Natural killer cell (primary cell): ENCODE measurements around the gene SETD1B. TPM values are rescaled to one million over a fixed set of nuclear protein-coding genes. Genes with fewer than 3 reads are reported as not detected.
A peak's percentile ranks its signal among the peaks of the same experiment; 100 is the strongest.

Experiments used
- ATAC-seq, 3 donors: fragments of 150-1000 bp in 2 of 3; fragments of 200-7000 bp in 1 of 3; cut with Tn5 transposase; 1 replicate in 1 of 3; 2 replicates in 2 of 3; pipeline ENCODE4 v1.10.0; 2021; ENCODE audit warnings: mild to moderate bottlenecking in 2 of 3, moderate library complexity in 2 of 3
- DNase-seq, 2 donors: peaks; one replicate each; pipeline versions ENCODE4 v3.0.0 to v3.0.0-alpha.2; 2013 to 2021; ENCODE audit warnings: mixed read lengths in 1 of 2
- H3K27ac ChIP-seq: one replicate; pipeline ENCODE4 v1.5.1; 2013; ENCODE audit warnings: mild to moderate bottlenecking, low read length
- H3K27me3 ChIP-seq: one replicate; pipeline ENCODE4 v1.6.1; 2013; ENCODE audit warnings: low read length; ENCODE audit not compliant: control insufficient read depth, insufficient read depth
- H3K36me3 ChIP-seq: one replicate; pipeline ENCODE4 v1.6.1; 2013; ENCODE audit warnings: low read length; ENCODE audit not compliant: control insufficient read depth, insufficient read depth
- H3K4me1 ChIP-seq: one replicate; pipeline ENCODE4 v1.6.1; 2013; ENCODE audit warnings: low read length; ENCODE audit not compliant: control insufficient read depth, insufficient read depth
- H3K4me3 ChIP-seq: one replicate; pipeline ENCODE4 v1.5.1; 2013; ENCODE audit warnings: low read length
- H3K9me3 ChIP-seq: one replicate; pipeline ENCODE4 v1.6.1; 2013; ENCODE audit warnings: low read length; ENCODE audit not compliant: control insufficient read depth, insufficient read depth
- H3K27ac Mint-ChIP-seq, 2 donors: one replicate each; pipeline ENCODE4 v1.8.0; 2022; ENCODE audit warnings: mild to moderate bottlenecking in 2 of 2, mixed read lengths in 2 of 2, moderate library complexity in 1 of 2
- H3K27me3 Mint-ChIP-seq, 2 donors: one replicate each; pipeline ENCODE4 v1.8.0; 2022; ENCODE audit warnings: low read depth in 2 of 2, mixed read lengths in 2 of 2
- H3K36me3 Mint-ChIP-seq: one replicate; pipeline ENCODE4 v1.8.0; 2022; ENCODE audit warnings: mixed read lengths
- H3K4me1 Mint-ChIP-seq, 2 donors: one replicate each; pipeline ENCODE4 v1.8.0; 2022; ENCODE audit warnings: mixed read lengths in 2 of 2
- H3K4me3 Mint-ChIP-seq: one replicate; pipeline ENCODE4 v1.8.0; 2022; ENCODE audit warnings: mild to moderate bottlenecking, moderate library complexity, mixed read lengths
- H3K9me3 Mint-ChIP-seq, 2 donors: one replicate each; pipeline ENCODE4 v1.8.0; 2022; ENCODE audit warnings: mixed read lengths in 2 of 2
- WGBS: methylation state at CpG from one replicate; pipeline ENCODE4 v1.1.7; 2013; ENCODE audit warnings: missing lambda C conversion rate; ENCODE audit not compliant: insufficient coverage; 5-methylcytosine and 5-hydroxymethylcytosine counted together
- intact Hi-C: fragments of 100-400 bp; cut with micrococcal nuclease; formaldehyde crosslinking; loops from one replicate; pipeline ENCODE4 v1.14.2; 2022
- total RNA-seq, 4 donors: library from RNA; stranded (reverse); fragments of 120-200 nt in 1 of 4; gene quantifications; one replicate each; pipeline versions ENCODE4 v1.2.3 to v1.2.4, GENCODE V29; 2013 to 2022
- TF ChIP-seq, protein P1 (sequence below): fragments of 200-600 bp; IDR thresholded peaks from one replicate; pipeline ENCODE4 v1.8.0; 2022; ENCODE audit warnings: antibody characterized with exemption

The SETD1B gene
- total RNA-seq, 3 donors from 2014 or later (not counting 1 experiment from before 2014, with no cell fraction given), result 55.1 to 57.5 (median 56.2) TPM

DNA sequence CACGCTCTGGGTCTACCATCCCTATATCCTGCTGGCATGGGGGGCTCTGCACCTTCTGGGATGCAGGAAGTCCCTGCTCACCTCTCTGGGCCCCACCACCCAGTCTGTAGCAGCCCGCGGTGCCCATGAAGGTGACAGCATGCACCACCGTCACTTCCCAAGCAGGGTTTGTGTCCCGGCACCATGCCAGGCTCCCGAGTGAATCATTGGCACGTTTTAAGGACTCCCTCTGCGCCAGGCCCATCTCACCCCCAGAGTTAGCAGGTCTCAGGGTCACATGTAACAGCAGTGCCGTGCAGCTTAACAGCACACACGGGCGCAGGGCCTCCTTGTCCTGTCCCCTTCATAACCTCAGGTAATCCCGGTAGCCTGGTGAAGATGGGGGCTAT is 19.9 kb downstream of the SETD1B start:
- no peaks in the 10 kb centered on the region for H3K27me3 ChIP-seq
- H3K4me3 ChIP-seq, result no peak overlapping the region
- Mint-ChIP-seq H3K27ac (no peak overlapping the region), H3K9me3 (no peaks in the 10 kb centered on the region), H3K27me3 (no peaks in the 10 kb centered on the region), H3K36me3 (no peaks in the 10 kb centered on the region), H3K4me3 (no peak overlapping the region), H3K4me1 (peaks cover 6 to 16% of the 10 kb centered on the region in 2 donors)
- no peak for DNase-seq
- no peaks in the 10 kb centered on the region for H3K9me3 ChIP-seq
- no peaks in the 10 kb centered on the region for H3K4me1 ChIP-seq
- no peak for ATAC-seq
- intact Hi-C loops, result no loop called here
- H3K36me3 ChIP-seq, result peaks cover 66% of the 10 kb centered on the region
- no peak overlapping the region for H3K27ac ChIP-seq
- TF ChIP-seq, protein P1, sequence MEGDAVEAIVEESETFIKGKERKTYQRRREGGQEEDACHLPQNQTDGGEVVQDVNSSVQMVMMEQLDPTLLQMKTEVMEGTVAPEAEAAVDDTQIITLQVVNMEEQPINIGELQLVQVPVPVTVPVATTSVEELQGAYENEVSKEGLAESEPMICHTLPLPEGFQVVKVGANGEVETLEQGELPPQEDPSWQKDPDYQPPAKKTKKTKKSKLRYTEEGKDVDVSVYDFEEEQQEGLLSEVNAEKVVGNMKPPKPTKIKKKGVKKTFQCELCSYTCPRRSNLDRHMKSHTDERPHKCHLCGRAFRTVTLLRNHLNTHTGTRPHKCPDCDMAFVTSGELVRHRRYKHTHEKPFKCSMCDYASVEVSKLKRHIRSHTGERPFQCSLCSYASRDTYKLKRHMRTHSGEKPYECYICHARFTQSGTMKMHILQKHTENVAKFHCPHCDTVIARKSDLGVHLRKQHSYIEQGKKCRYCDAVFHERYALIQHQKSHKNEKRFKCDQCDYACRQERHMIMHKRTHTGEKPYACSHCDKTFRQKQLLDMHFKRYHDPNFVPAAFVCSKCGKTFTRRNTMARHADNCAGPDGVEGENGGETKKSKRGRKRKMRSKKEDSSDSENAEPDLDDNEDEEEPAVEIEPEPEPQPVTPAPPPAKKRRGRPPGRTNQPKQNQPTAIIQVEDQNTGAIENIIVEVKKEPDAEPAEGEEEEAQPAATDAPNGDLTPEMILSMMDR, result no peak
- WGBS, result 95% methylated on average over 11 of the region's 12 CpGs

DNA sequence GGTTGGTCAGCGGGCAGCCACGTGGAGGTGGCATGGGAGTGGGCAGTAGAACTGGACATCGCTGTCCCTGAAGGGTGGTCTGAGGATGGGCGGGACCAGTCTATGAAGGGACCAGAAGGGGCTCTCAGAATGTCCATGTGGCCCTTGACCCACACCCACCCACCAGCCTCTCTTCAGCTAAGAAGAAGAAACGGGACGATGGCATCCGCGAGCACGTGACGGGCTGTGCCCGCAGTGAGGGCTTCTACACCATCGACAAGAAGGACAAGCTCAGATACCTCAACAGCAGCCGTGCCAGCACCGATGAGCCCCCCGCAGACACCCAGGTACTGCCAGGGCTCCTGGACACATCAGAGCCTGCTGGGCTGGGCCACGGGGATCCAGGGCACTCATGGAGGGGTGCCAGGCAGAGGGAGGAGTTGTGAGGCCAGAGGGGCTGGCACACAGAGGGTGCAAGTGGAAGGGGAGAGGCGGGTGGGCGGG is 21.3 kb downstream of the SETD1B start:
- H3K4me3 ChIP-seq, result no peak overlapping the region
- H3K9me3 Mint-ChIP-seq, result no peaks in the 10 kb centered on the region
- TF ChIP-seq, protein P1, result no peak
- DNase-seq (no peak), ATAC-seq (no peak)
- H3K4me1 ChIP-seq, result no peaks in the 10 kb centered on the region
- intact Hi-C loops, result no loop called here
- H3K36me3 Mint-ChIP-seq, result no peaks in the 10 kb centered on the region
- H3K27ac ChIP-seq, result no peak overlapping the region
- no peak overlapping the region for H3K4me3 Mint-ChIP-seq
- no peaks in the 10 kb centered on the region for H3K27me3 Mint-ChIP-seq
- no peaks in the 10 kb centered on the region for H3K27me3 ChIP-seq
- peaks cover 6 to 22% of the 10 kb centered on the region in 2 donors for H3K4me1 Mint-ChIP-seq
- no peaks in the 10 kb centered on the region for H3K9me3 ChIP-seq
- peaks cover 68% of the 10 kb centered on the region for H3K36me3 ChIP-seq
- WGBS, result 96% methylated on average over 18 of the region's 18 CpGs
- peak overlapping the region in 1 of 2 donors; percentile 31 for H3K27ac Mint-ChIP-seq

DNA sequence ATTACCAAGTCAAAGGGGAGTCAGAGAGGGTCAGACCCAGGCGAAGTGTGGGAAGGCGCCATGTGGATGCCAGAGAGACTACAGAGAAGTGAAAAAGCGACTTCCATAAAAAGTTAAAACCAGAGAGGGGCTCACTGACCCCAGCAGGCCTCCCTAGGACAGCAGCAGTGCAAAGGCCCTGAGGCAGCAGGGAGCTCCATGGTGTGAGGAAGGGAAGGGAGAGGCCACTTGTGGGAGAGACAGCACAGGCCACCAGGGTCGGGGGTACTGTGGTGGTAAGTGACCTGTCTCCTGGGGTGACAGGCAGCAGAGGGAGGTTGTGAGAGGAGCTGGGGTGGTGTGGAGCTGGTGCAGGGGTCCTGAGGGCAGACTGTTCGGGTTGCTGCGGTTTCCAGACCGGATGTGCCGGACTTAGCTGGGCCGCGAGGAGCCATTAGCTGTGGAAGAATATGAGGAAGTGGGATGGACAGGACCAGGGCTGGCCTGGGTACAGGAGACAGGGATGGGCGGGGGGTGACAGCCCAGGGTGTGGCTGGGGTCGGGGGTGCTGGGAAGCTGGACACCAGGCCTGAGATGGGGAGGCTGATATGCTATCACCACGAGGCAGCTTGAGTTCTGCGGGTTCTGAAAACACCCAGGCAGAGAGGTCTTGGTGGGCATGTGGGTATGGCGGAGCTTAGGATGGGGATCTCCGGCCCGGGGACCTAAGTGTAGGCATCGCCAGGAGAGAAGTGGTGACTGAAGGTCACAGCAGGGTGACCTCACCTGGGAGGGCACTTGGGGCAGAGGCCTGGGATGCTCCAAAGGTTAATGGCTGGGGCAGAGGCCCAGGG is 22.7 kb downstream of the SETD1B start:
- no peaks in the 10 kb centered on the region for H3K27me3 Mint-ChIP-seq
- TF ChIP-seq, protein P1, result no peak
- no peak for DNase-seq
- Histone ChIP-seq H3K27me3 (no peaks in the 10 kb centered on the region), H3K27ac (no peak overlapping the region), H3K4me1 (no peaks in the 10 kb centered on the region), H3K36me3 (peaks cover 71% of the 10 kb centered on the region), H3K4me3 (no peak overlapping the region), H3K9me3 (no peaks in the 10 kb centered on the region)
- H3K4me3 Mint-ChIP-seq, result no peak overlapping the region
- peaks cover 3% of the 10 kb centered on the region for H3K36me3 Mint-ChIP-seq
- intact Hi-C loops, result no loop called here
- peak overlapping the region; percentile 58 to 77 for H3K27ac Mint-ChIP-seq
- WGBS, result 92% methylated on average over 18 of the region's 18 CpGs
- no peak for ATAC-seq
- H3K4me1 Mint-ChIP-seq, result peaks cover 8 to 28% of the 10 kb centered on the region in 2 donors
- no peaks in the 10 kb centered on the region for H3K9me3 Mint-ChIP-seq
